Anterior cingulate cortex (tissue), 58 donors: Measurements from ENCODE around the gene NKPD1.

ENCODE experiments used
- DNase-seq, 58 donors: peaks; one replicate each; lab custom pipeline; 2025; lab: John Stamatoyannopoulos, UW

NKPD1 gene

GRCh38 chr19:45156011-45156630 is 4.7 kb downstream of the NKPD1 start:
- DNase-seq, result no peak

- DNase-seq, result no peak
These were observed 6.5 kb downstream of the NKPD1 start for GRCh38 chr19:45154064-45154827.

- DNase-seq, result peak in 53 of 58 donors; percentile 8 to 81 (median 51)
These were observed 7.3 kb downstream of the NKPD1 start for GRCh38 chr19:45153339-45154063.

GRCh38 chr19:45152504-45153338 is 8.1 kb downstream of the NKPD1 start:
- peak in 23 of 58 donors; percentile 20 to 55 (median 37) for DNase-seq

- no peak for DNase-seq
These were observed 8.8 kb downstream of the NKPD1 start for GRCh38 chr19:45151821-45152503.

GRCh38 chr19:45151320-45151719 is 9.5 kb downstream of the NKPD1 start:
- DNase-seq, result no peak

GRCh38 chr19:45150751-45151281 is 10.0 kb downstream of the NKPD1 start:
- peak in 1 of 58 donors; percentile 24 for DNase-seq

- no peak for DNase-seq
These were observed 10.6 kb downstream of the NKPD1 start for GRCh38 chr19:45150180-45150579.

GRCh38 chr19:45149129-45149528 is 11.7 kb downstream of the NKPD1 start:
- DNase-seq, result no peak

GRCh38 chr19:45147835-45148676 is 12.7 kb downstream of the NKPD1 start:
- no peak for DNase-seq

- DNase-seq, result no peak
These were observed 14.0 kb downstream of the NKPD1 start for GRCh38 chr19:45146741-45147205.

GRCh38 chr19:45146251-45146650 is 14.5 kb downstream of the NKPD1 start:
- DNase-seq, result peak in 1 of 58 donors; percentile 6

- DNase-seq, result no peak
These were observed 15.3 kb downstream of the NKPD1 start for GRCh38 chr19:45145270-45146189.

GRCh38 chr19:45144431-45145269 is 16.1 kb downstream of the NKPD1 start:
- no peak for DNase-seq

- peak in 6 of 58 donors; percentile 11 to 51 (median 15) for DNase-seq
These were observed 18.1 kb downstream of the NKPD1 start for GRCh38 chr19:45142726-45143110.

GRCh38 chr19:45142016-45142725 is 18.6 kb downstream of the NKPD1 start:
- no peak for DNase-seq
